HG02798 (cell line): ENCODE measurements around the gene ACOT13.
"Not testable (repeated sequence)": the region's sequence is repeated elsewhere in the genome, so short reads cannot be mapped to it uniquely, and the experiment has no call there.

ENCODE experiments used
- ATAC-seq: cut with Tn5 transposase; IDR thresholded peaks from one replicate; pipeline ENCODE4 v1.9.1; 2021; ENCODE audit warnings: mild to moderate bottlenecking; ENCODE audit not compliant: unreplicated experiment, poor library complexity

The ACOT13 gene

DNA sequence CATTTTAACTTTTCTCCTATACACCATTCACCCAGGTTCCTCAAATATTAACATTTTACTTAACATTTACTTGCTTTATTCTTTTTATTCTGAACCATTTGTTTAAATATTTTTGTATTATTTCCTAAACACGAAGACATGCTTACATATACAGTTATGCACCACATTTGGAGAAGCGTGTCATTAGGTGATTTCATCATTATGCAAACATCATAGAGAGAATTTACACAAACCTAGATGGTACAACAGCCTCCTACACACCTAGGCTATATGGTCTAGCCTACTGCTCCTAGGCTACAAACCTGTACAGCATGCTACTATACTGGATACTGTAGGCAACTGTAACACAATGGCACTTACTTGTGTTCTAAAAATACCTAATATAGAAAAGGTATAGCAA, 6.8 kb upstream of the ACOT13 start:
- ATAC-seq: no peak

DNA sequence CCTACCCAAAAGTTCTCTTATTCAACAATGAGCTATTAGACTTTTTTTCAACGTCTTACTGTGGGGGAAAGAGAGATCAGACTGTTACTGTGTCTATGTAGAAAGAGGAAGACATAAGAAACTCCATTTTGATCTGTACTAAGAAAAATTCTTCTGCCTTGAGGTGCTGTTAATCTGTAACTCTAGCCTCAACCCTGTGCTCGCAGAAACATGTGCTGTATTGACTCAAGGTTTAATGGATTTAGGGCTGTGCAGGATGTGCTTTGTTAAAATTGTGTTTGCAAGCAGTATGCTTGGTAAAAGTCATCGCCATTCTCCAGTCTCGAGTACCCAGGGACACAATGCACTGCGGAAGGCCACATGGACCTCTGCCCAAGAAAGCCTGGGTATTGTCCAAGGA, 5.1 kb upstream of the ACOT13 start:
- ATAC-seq: not testable (repeated sequence)

DNA sequence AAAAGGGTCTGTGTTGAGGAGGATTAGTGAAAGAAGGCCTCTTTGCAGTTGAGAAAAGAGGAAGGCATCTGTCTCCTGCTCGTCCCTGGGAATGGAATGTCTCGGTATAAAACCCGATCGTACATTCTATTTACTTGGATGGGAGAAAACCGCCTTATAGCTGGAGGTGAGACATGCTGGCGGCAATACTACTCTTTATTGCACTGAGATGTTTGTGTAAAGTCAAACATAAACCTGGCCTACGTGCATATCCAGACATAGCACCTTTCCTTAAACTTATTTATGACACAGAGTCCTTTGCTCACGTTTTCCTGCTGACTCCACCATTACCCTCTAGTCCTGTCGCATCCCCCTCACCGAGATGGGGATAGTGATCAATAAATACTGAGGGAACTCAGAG, 4.6 kb upstream of the ACOT13 start:
- ATAC-seq: no peak

DNA sequence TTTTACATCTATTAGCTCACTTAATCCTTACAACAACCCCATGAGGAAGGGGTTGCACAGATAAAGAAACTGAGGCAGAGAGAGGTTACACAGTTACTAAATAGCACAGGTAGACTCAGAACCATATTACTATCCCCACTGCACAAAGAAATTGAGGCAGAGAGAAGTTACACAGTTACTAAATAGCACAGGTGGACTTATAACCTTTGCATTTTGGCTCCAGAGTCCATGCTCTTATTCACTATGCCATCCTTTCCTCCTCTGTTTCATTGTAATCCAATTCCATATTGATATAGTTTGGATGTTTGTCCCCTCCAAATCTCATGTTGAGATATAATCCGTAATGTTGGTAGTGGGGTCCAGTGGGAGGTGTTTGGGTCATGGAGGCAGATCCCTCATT, 3.7 kb upstream of the ACOT13 start:
- ATAC-seq: no peak

DNA sequence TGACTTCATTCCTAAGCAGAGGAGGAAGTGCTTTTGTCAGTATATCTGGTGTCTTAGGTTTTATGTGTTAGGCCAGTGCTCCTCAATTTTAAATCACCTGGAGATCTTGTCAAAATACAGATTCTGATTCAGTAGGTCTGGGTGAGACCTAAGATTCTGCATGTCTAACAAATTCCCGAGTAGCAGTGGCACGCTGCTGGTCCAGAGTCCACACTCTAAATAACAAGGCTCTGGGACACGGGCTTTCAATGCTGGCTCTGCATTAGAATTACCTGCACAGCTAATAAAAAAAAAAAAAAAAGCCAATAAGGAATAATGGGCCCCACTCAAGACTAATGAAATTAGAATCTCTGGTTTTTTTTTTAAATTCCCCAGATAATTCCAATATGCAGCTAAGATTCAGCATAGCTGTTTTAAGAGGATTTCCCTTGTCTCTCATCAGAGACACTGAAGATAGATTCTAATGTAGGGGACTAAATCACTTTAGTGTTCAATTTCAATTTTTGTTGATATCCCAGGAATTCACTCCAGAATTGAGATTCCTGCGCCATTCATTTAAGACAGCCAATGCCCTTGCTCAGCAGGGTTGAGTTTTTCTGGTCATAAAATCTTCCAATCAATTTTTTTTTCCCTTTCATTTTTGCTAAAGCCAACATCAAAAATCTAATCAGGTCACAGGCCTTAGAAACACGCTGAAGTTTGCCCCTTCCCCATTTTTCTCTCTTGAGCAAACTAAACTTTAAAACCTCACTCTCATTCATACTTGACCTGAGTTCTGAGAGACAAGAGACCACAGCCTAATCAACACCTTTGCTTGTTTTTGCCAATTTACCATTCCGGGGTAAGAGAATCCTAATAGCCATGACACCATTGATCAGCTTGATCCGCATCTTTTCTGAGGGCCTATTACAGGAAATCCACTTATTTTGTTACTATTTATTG, 2.6 kb upstream of the ACOT13 start:
- ATAC-seq: no peak

DNA sequence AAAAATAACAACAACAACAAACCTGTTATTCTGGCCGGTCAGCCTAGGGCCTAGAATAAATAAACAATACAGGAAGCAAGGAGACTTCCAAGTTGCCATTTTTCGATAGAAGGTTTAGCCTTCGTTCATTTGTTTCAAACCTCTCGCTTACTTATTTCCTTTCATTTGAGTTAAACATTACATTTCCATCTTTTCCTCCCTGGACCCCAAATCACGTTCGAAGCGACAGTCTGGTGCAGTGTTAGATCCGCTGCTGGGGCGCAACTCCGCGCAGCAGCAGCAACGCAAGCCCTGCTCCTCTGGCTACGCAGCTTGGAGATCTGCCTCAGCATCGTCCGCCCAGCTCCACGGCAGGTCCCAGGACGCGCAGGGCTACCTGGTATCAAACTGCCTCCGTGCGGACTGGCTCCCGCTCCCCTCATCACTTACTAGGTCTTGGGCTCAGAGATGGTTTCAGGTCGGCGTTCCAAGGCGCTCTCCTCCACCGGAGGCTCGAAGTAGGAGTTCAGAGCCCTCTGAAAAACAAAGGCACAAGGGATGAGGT, 708 bp upstream of the ACOT13 start:
- ATAC-seq: peak; percentile 39

DNA sequence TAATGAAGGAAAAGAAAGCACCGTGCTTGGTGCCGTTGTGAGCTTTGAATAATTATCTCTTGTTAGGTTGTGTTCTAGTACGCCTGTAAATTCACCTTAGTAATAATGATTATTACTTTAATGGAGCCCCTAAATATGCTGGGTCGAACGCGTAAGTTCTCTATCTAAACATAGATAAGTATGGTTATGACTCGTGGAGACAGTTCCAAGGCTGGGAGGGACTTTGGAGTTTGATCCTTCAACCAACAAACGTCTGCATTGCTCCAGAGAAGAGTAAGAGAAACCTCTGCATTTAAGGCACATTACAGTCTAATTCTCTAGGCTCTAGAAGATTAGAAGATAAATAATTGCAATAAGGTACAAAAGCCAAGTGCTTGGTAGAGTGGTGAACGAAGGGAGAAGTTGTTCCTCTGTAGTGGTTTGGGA, 514 bp downstream of the ACOT13 start:
- ATAC-seq: no peak

DNA sequence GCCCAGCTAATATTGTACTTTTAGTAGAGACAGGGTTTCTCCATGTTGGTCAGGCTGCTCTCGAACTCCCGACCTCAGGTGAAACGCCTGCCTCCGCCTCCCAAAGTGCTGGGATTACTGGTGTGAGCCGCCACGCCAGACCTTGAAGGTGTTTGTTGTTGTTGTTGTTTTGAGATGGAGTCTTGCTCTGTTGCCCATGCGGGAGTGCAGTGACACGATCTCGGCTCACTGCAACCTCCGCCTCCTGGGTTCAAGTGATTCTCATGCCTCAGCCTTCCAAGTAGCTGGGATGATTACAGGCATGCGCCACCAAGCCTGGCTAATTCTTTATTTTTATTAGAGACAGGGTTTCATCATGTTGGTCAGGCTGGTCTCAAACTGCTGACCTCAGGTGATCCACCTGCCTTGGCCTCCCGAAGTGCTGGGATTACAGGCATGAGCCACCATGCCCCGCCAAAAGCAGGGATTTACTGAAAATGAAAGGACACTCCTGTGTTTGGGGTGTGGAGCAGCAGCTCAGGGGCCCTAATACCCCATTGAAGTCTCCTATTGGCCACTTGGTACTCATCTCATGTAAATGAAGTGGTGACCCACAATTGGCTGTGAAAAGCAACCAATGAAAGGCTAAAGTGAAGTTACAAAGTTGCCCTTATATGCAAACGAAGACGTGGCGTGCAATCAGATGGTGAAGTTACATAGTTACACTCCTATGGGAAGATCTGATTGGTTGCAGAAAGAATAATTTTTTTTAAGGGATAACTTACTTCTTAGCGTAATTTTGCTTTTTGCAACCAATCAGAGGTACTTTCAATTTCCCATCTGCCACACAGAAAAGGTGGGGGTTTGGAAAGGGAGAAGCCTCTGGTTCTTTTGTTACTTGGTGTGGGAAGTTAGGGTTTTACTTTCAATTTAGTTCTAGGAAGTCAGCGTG, 1.5 kb downstream of the ACOT13 start:
- not testable (repeated sequence) for ATAC-seq

DNA sequence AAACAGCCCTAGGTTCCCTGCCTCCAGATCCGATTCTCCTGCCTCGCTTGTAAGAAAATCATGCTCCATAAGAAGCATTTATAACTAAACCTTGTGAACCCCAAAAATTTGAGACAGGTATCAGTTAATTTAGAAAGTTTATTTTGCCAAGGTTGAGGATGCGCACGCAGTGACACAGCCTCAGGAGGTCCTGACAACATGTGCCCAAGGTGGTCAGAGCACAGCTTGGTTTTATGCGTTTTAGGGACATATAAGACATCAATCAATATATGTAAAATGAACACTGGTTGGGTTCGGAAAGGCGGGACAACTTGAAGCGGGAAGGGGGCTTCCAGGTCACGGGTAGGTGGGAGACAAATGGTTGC, 2.1 kb downstream of the ACOT13 start:
- no peak for ATAC-seq

DNA sequence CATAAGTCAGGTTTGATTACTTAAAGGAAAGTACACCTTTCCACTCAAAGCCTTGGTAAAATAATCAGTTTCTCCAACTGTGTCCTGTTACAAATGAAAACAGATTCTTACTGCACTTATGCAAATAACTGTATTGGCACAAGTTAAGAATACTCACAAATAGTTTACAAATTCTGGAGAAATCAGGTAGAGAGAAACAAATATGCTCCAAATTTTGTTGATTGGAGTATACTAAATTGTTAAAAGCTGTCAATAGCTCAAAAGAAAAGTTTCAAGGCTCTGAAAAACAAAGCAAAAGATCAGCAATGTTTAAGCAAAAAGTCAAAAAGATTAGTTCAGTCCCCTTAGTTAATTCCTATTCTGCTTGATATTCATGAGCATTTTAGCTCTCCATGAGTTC, 3.6 kb downstream of the ACOT13 start:
- ATAC-seq: not testable (repeated sequence)

DNA sequence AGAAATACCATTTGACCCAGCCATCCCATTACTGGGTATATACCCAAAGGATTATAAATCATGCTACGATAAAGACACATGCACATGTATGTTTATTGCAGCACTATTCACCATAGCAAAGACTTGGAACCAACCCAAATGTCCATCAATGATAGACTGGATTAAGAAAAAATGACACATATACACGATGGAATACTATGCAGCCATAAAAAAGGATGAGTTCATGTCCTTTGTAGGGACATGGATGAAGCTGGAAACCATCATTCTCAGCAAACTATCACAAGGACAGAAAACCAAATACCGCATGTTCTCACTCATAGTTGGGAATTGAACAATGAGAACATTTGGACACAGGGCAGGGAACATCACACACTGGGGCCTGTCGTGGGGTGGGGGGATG, 4.2 kb downstream of the ACOT13 start:
- ATAC-seq: not testable (repeated sequence)

DNA sequence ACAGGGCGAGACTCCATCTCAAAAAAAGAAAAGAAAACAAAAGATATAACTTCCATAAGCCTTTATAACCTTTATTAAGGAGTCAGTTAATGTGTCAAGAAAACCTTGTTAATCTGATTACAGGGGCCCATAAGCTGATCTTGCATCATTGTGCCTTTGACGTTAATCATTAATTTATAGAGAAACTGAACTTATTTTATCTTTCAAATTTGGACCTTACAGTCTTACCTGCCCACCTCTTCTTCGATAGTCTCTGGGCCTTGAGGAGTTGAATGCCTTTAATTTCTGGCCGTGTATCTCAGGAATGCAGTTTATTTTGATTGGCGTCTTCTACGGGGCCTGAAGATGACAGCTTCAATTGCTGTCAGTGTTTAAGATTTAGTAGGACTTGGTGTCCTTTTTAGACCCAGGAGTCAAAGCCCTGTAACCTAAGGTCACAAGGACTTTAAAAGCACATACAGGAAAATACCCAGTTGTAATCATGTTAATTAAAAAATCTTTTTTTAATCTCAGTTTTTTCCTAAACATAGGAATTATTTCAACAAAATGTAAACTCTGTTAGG, 5.8 kb downstream of the ACOT13 start:
- ATAC-seq: no peak

DNA sequence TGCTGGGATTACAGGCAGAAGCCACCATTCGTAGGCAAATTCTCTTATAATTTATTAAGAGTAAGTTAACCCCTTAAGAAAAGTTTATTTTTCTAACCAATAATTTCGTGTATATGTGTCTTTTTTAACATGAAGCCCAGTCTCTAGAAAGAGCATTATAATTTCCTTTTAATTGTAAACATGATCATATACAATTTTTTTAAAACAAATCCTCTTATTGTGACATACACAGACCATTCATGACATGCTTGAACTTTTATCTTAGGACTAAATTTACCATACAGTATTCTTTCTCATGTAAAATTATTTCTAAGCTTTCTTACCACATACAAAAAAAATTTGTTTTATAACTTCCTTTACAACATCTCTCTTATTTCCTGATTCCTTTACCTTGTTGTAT, 6.7 kb downstream of the ACOT13 start:
- no peak for ATAC-seq

DNA sequence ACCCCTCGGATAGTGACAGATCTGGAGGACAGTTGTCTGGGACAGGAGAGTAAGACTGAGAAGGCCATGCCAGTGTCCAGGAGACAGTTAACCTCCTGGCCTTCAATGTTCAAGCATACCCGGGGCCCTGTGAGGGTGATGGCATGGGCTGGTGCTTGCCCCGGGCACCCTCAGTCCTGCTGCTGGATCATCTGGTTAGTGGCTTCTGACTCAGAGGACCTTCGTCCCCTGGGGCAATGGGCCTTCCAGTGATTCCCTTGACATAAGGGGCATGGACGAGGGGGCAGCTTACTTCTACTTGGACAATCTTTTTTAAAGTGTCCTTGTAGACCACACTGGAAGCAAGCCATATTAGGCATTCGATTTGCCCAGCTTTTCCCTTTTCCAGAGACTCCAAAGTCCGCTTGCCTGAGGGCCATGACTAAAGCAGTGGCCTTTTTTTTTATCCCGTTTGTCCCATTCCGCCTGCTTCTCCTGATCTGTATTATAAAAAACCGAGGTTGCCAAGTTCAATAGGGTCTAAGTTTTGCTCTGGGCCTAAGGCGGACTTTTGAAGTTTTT, 12.0 kb downstream of the ACOT13 start:
- not testable (repeated sequence) for ATAC-seq

DNA sequence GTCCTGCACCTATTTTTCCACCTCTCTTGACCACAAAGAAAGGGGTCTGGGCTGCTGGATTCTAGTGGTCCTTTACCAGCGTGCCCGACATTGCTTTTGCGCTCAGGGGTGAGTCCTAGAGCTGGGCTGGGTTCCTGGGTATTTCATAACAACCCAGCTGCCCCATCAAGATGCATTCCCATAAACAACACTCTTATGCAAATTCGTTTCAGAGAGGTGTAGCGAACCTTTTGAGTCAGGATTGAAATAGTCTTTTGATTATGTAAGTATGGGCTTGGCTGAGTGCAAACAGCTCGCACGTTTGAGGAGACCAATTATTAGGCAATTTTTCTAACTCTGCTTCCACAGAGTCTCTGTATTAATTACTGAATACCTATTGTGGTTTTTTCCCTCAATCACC, 13.7 kb downstream of the ACOT13 start:
- no peak for ATAC-seq

DNA sequence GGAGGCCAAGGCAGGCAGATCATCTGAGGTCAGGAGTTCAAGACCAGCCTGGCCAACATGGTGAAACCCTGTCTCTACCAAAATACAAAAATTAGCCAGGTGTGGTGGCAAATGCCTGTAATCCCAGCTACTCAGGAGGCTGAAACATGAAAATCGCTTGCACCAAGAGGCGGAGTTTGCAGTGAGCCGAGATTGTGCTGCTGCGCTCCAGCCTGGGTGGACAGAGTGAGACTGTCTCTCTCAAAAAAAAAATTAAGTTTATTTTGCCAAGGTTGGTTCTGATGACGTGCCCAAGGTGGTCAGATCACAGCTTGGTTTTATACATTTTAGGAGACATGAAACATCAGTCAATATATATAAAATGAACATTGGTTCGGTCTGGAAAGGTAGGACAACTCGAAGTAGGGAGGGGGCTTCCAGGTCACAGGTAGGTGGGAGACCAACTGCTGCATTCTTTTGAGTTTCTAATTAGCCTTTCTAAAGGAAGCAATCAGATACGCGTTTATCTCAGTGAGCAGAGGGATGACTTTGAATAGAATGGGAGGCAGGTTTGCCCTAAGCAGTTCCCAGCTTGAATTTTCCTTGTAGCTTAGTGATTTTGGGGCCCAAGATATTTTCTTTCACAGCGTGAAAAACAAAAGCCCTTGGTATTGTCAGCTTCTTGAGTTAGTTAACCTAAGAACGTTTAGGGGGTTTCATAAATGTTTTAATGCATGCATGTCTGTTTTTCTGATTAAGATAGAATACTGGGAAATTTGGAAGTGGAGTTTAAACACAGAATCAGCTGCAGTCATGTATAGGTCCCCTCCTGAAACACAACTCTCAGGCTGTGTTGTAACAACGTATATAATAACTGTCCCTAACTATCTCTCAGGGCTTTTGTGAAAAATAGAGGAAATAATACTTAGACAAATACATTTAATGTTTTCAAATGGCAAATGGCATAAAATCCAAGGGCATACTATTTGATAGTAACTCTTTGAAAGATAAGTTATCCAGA, 16.7 kb downstream of the ACOT13 start:
- ATAC-seq: no peak

DNA sequence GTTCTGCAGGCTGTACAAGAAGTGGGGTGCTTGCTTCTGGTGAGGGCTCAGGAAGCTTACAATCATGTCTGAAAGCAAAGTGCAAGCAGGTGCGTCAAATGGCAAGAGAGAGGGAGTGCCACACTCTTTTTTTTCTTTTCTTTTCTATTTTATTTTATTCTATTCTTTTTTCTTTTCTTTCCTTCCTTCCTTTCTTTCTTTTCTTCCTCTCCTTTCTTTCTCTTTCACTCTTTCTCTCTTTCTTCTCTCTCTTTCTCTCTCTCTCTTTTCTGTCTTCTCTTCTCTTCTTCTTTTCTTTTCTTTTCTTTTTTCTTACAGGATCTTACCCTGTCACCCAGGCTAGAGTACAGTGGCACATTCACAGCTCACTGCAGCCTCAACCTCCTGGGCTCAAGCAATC, 19.5 kb downstream of the ACOT13 start:
- no peak for ATAC-seq

DNA sequence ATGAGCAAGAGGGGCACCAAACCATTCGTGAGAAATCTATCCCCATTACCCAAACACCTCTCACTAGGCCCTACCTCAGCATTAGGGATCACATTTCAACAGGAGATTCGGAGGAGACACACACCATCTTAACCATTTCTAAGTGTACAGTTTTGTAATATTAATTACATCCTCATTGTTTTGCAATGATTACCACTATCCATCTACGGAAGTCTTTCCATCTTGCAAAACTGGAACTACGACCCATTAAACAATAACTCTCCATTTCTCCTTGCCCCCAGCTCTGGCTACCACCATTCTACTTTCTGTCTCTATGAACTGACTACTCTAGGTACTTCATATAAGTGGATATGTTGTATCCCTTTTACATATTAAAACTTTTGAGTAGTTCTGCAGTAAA, 20.1 kb downstream of the ACOT13 start:
- ATAC-seq: no peak

DNA sequence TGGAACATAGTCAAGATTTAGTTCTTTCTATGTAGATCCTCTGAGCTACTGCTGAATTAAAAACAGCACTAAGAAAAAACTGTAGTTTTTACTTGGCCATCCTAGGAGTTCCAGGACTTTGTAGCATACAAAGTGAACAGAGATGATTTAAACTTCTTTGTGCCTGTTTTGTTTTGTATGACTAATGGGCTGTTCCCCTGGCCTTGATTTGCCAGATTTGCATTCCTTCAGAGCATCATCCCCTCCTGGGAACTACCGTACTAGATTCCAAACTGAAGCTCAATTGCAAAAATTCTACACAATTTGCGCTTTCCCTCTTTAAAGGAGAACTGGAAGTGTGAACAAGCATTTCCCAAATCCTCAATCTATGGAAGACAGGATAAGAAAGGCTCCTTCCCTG, 23.1 kb downstream of the ACOT13 start:
- ATAC-seq: no peak
